ENCODE measurements around the gene SIPA1L2.

SIPA1L2 gene

GRCh38 chr1:232586679-232587078 lies 43.3 kb downstream of the SIPA1L2 start:
- DNase-seq (ENCODE audit: extremely low spot score), result no peak
- POLR2A ChIA-PET, result interaction anchor here (1.0 to 1.5 kb wide), 2 partner anchors 12 to 30 kb away, joined by 3 to 4 read pairs; no protein-coding TSS in a partner anchor
- CTCF ChIA-PET, result no interaction called here
- no peak for TF ChIP-seq FOXM1 (IDR thresholded peaks at IDR 0.05; ENCODE audit: borderline replicate concordance)
- no peak for TF ChIP-seq ARNT (IDR thresholded peaks at IDR 0.05)
- TF ChIP-seq NFRKB (IDR thresholded peaks at IDR 0.05), result no peak
- TF ChIP-seq SP1 (IDR thresholded peaks at IDR 0.05), result no peak
- TF ChIP-seq LEF1 (IDR thresholded peaks at IDR 0.05; ENCODE audit: borderline replicate concordance), result no peak
- no peak for TF ChIP-seq ZNF384 (IDR thresholded peaks at IDR 0.05)
- TF ChIP-seq CTBP1 (IDR thresholded peaks at IDR 0.05; ENCODE audit: borderline replicate concordance), result no peak
- no peak for TF ChIP-seq HDGF (IDR thresholded peaks at IDR 0.05; ENCODE audit: borderline replicate concordance)
- no peak for TF ChIP-seq FOXK2 (IDR thresholded peaks at IDR 0.05)
- no peak for TF ChIP-seq ELF4 (IDR thresholded peaks at IDR 0.05)
- no peak for TF ChIP-seq FOXA1 (IDR thresholded peaks at IDR 0.05)
- no peak for TF ChIP-seq TARDBP (IDR thresholded peaks at IDR 0.05)

GRCh38 chr1:232585486-232585885 lies 44.4 kb downstream of the SIPA1L2 start:
- ChIA-PET CTCF (interaction anchor here (1.1 kb wide), 1 partner anchor 9 kb away, joined by 4 read pairs; no protein-coding TSS in a partner anchor), POLR2A (interaction anchor here (1.5 kb wide), 1 partner anchor 13 kb away, joined by 4 read pairs; no protein-coding TSS in a partner anchor)
- DNase-seq (ENCODE audit: extremely low spot score), result no peak
- TF ChIP-seq BHLHE40 (IDR thresholded peaks at IDR 0.05; ENCODE audit: borderline replicate concordance) (no peak), SP1 (IDR thresholded peaks at IDR 0.05) (no peak), FOXA1 (IDR thresholded peaks at IDR 0.05) (no peak), ELF4 (IDR thresholded peaks at IDR 0.05) (no peak), FOXK2 (IDR thresholded peaks at IDR 0.05) (no peak), LEF1 (IDR thresholded peaks at IDR 0.05; ENCODE audit: borderline replicate concordance) (no peak), L3MBTL2 (conservative IDR thresholded peaks at IDR 0.05) (no peak), TARDBP (IDR thresholded peaks at IDR 0.05) (no peak), FOXM1 (IDR thresholded peaks at IDR 0.05; ENCODE audit: borderline replicate concordance) (no peak), SUZ12 (IDR thresholded peaks at IDR 0.05) (no peak), PKNOX1 (IDR thresholded peaks at IDR 0.05) (no peak)

GRCh38 chr1:232581932-232582331 lies 48.0 kb downstream of the SIPA1L2 start:
- ChIA-PET POLR2A (no interaction called here), CTCF (no interaction called here)
- TF ChIP-seq FOXK2 (IDR thresholded peaks at IDR 0.05) (no peak), FOXA1 (IDR thresholded peaks at IDR 0.05) (no peak), L3MBTL2 (conservative IDR thresholded peaks at IDR 0.05) (no peak), PKNOX1 (IDR thresholded peaks at IDR 0.05) (no peak)
- DNase-seq (ENCODE audit: extremely low spot score), result no peak

Measured in HEK293T (cell line).